Measurements from ENCODE around the gene TFB2M. TPM values are rescaled to one million over a fixed set of nuclear protein-coding genes. Genes with fewer than 3 reads are reported as not detected.

TFB2M gene
- total RNA-seq, 2 experiments from 2014 or later = 8.0 to 9.0 TPM

DNA sequence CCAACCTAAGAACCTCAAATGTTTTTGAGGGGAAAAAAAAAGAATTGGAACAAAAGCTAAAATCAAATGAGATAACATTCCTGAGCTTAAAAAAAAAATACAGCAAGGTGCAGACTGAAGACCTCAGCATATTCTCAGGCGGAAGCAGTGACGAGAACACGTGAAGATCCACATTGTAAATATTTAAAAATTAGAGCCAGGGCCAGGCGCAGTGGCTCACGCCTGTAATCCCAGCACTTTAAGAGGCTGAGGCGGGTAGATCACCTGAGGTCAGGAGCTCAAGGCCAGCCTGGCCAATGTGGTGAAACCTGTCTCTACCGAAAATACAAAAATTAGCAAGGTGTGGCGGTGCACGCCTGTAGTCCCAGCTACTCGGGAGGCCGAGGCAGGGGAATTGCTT is 15.7 kb downstream of the TFB2M start:
- Histone ChIP-seq H3K27me3 (ENCODE audit: control insufficient read depth in 1 of 2, insufficient read depth in 2 of 2, low read length in 2 of 2) (no peaks in the 10 kb centered on the region), H3K27ac (ENCODE audit: low read depth in 1 of 2, low read length in 2 of 2) (no peak overlapping the region), H3K4me1 (ENCODE audit: insufficient read depth, low read length) (no peaks in the 10 kb centered on the region), H3K9me3 (ENCODE audit: control insufficient read depth in 1 of 2, insufficient read depth in 1 of 2, low read length in 2 of 2) (no peaks in the 10 kb centered on the region), H3K36me3 (ENCODE audit: insufficient read depth, low read length) (peaks cover 78% of the 10 kb centered on the region), H3K4me3 (ENCODE audit: low read length) (no peak overlapping the region)
- Mint-ChIP-seq H3K27me3 (no peaks in the 10 kb centered on the region), H3K36me3 (ENCODE audit: low read depth) (peaks cover 83% of the 10 kb centered on the region), H3K9me3 (no peaks in the 10 kb centered on the region), H3K27ac (no peak overlapping the region), H3K4me3 (no peak overlapping the region), H3K4me1 (ENCODE audit: low read depth) (peaks cover 4% of the 10 kb centered on the region)
- ATAC-seq (ENCODE audit: poor library complexity) (no peak), DNase-seq (no peak)
- CTCF ChIA-PET = no interaction called here
- POLR2A ChIA-PET = no interaction called here
- intact Hi-C loops (cut with DNase I, micrococcal nuclease) = no loop called here
- TF ChIP-seq CTCF (IDR thresholded peaks at IDR 0.05) = no peak

DNA sequence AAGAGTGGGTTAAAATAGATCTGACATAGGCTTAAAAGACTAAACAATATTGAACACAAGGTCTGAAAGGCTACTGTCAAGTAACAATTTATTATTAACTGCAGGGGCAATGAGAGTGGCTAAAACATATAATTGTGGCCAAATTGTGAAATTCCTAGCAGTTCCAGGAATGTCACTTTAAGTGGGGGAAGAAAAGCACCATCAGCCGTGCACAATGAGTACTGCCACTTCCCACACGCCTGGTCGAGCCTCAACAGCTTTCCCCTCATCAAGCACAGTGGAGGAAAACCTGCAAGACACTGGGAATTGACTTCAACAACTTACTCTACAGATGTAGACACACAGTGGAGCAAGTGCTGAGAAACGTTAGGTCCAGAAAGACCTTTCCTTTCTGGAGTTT is 16.4 kb downstream of the TFB2M start:
- no peak overlapping the region for H3K4me3 ChIP-seq (ENCODE audit: low read length)
- H3K9me3 Mint-ChIP-seq = no peaks in the 10 kb centered on the region
- CTCF ChIA-PET = no interaction called here
- DNase-seq (no peak), ATAC-seq (ENCODE audit: poor library complexity) (no peak)
- no peaks in the 10 kb centered on the region for H3K27me3 Mint-ChIP-seq
- H3K36me3 ChIP-seq (ENCODE audit: insufficient read depth, low read length) = peaks cover 72% of the 10 kb centered on the region
- no peak overlapping the region for H3K4me3 Mint-ChIP-seq
- peaks cover 81% of the 10 kb centered on the region for H3K36me3 Mint-ChIP-seq (ENCODE audit: low read depth)
- intact Hi-C loops (cut with DNase I, micrococcal nuclease) = no loop called here
- POLR2A ChIA-PET = no interaction called here
- H3K27me3 ChIP-seq (ENCODE audit: control insufficient read depth in 1 of 2, insufficient read depth in 2 of 2, low read length in 2 of 2) = no peaks in the 10 kb centered on the region
- no peak overlapping the region for H3K27ac ChIP-seq (ENCODE audit: low read depth in 1 of 2, low read length in 2 of 2)
- no peaks in the 10 kb centered on the region for H3K4me1 ChIP-seq (ENCODE audit: insufficient read depth, low read length)
- H3K4me1 Mint-ChIP-seq (ENCODE audit: low read depth) = peaks cover 4% of the 10 kb centered on the region
- no peak overlapping the region for H3K27ac Mint-ChIP-seq
- H3K9me3 ChIP-seq (ENCODE audit: control insufficient read depth in 1 of 2, insufficient read depth in 1 of 2, low read length in 2 of 2) = no peaks in the 10 kb centered on the region
- TF ChIP-seq CTCF (IDR thresholded peaks at IDR 0.05) = no peak

- H3K4me1 Mint-ChIP-seq (ENCODE audit: low read depth) = no peaks in the 10 kb centered on the region
- no peak overlapping the region for H3K27ac Mint-ChIP-seq
- peaks cover 66% of the 10 kb centered on the region for H3K36me3 Mint-ChIP-seq (ENCODE audit: low read depth)
- POLR2A ChIA-PET = no interaction called here
- no peak for DNase-seq
- no peak overlapping the region for H3K27ac ChIP-seq (ENCODE audit: low read depth in 1 of 2, low read length in 2 of 2)
- H3K9me3 ChIP-seq (ENCODE audit: control insufficient read depth in 1 of 2, insufficient read depth in 1 of 2, low read length in 2 of 2) = no peaks in the 10 kb centered on the region
- no peak for ATAC-seq (ENCODE audit: poor library complexity)
- intact Hi-C loops (cut with DNase I, micrococcal nuclease) = no loop called here
- no peak overlapping the region for H3K4me3 Mint-ChIP-seq
- H3K4me3 ChIP-seq (ENCODE audit: low read length) = no peak overlapping the region
- CTCF ChIA-PET = no interaction called here
- H3K27me3 Mint-ChIP-seq = no peaks in the 10 kb centered on the region
- no peaks in the 10 kb centered on the region for H3K9me3 Mint-ChIP-seq
- H3K4me1 ChIP-seq (ENCODE audit: insufficient read depth, low read length) = no peaks in the 10 kb centered on the region
- no peaks in the 10 kb centered on the region for H3K27me3 ChIP-seq (ENCODE audit: control insufficient read depth in 1 of 2, insufficient read depth in 2 of 2, low read length in 2 of 2)
- H3K36me3 ChIP-seq (ENCODE audit: insufficient read depth, low read length) = peaks cover 66% of the 10 kb centered on the region
- no peak for TF ChIP-seq CTCF (IDR thresholded peaks at IDR 0.05)
Measured at GRCh38 chr1:246544001-246544400, 22.1 kb downstream of the TFB2M start.
